GM12801 (cell line): ENCODE measurements around the gene SPTBN4.

ENCODE experiments used
- CTCF ChIP-seq: IDR thresholded peaks from one replicate; pipeline ENCODE4 v1.5.1; 2011; ENCODE audit warnings: control low read depth; ENCODE audit not compliant: insufficient read length; ENCODE audit errors: extremely low read depth

The SPTBN4 gene

GRCh38 chr19:40444825-40445312, 21.9 kb upstream of the SPTBN4 start:
- no peak for TF ChIP-seq CTCF

DNA sequence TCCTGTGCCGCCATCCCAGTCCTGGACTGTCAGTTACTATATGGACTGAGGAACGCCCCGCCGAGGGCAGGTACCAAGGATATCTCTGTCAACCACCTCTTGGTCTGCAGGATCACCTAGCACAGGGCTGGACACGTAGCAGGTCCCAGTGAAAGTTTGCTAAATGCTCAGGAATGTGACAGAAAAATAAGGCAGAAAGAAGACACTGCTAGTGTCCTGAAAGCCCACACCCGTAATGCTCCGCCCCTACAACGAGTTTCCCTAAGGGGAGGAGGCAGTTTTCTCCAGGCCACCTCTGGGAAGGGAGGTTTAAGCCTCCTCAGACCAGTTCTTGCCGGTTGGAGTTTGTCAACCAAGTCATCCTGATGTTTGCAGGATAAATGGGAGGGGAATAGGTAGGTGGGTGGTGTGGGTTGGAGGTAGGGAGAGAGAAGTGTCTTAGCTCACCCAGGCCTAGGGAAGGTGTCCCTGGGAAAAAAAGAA, 21.0 kb upstream of the SPTBN4 start:
- no peak for TF ChIP-seq CTCF

GRCh38 chr19:40446263-40446784, 20.5 kb upstream of the SPTBN4 start:
- no peak for TF ChIP-seq CTCF

DNA sequence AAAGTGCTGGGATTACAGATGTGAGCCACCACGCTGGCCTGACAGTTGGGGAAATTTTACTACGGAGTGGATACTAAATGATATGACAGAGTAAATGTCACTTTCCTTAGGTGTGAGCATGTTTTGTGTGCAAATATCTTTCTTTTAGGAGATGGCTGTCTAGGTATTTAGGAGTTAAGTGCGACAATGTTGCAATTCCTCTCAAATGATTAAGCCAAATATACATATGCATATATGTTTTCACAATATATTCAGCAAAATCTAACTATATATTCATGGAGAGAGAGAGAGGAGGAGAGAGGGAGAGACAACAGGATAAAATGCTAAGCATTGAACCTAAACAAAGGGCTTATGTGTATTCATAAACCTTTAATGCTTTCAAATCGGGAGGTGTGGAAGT, 17.3 kb upstream of the SPTBN4 start:
- TF ChIP-seq CTCF, result no peak

DNA sequence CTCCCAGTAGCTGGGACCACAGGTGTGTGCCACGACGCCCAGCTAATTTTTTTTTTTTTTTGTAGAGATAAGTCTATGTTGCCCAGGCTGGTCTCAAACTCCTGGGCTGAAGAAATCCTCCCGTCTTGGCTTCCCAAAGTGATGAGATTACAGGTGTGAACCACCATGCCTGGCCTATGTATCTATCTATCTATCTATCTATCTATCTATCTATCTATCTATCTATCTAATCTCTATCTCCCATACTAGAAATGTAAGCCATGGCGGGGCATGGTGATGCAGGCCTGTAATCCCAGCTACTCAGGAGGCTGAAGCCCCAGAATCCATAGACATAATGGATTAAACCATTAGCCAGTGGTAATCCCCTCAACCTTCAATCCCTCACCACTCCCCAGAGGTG, 16.1 kb upstream of the SPTBN4 start:
- TF ChIP-seq CTCF, result no peak

- TF ChIP-seq CTCF, result no peak
These were observed 14.8 kb upstream of the SPTBN4 start for GRCh38 chr19:40452016-40452415.

DNA sequence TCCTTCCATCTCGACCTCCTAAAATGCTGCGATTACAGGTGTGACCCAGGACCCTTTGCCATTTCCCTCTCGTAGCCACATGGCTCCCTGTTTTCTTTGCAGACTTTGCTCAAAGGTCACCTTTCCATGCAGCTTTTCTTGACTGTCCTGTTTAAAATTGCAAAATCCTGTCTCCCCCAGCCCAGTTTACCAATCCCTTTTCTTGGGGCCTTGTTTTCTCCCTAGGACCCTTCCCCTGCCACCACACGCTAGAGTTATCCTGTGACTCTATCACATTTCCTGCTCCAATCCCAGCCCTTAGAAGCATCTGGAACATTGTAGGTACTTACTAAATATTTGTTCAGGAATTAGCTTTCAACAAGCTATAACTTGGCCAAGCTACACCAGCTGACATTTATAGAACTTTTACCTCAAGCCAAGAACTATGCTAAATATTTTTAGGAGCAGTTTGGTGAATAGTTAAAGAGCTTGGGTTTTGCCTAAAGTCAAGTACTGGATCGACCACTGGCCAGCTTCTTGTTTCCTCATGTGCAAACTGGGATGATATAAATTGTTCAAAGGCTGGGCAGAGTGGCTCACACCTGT, 13.6 kb upstream of the SPTBN4 start:
- TF ChIP-seq CTCF, result no peak
